GM12878 (cell line): Measurements from ENCODE around the gene OTULIN. TPM values are rescaled to one million over a fixed set of nuclear protein-coding genes. Genes with fewer than 3 reads are reported as not detected.

ENCODE experiments used
- ATAC-seq: fragments of 200-7000 bp; cut with Tn5 transposase; 3 replicates; pipeline ENCODE4 v1.9.1; 2020; ENCODE audit warnings: mild to moderate bottlenecking, moderate library complexity
- Bru-seq: library from RNA; stranded (reverse); fragments of 400-500 nt; gene quantifications from one replicate; lab custom pipeline; 2021; lab: Mats Ljungman, UMichigan
- BruChase-seq, 2 experiments: library from RNA; stranded (reverse); fragments of 400-500 nt; gene quantifications; one replicate each; lab custom pipeline; 2021; lab: Mats Ljungman, UMichigan
- BruUV-seq: library from RNA; stranded (reverse); fragments of 400-500 nt; replicated peaks from 2 replicates; lab custom pipeline; 2021; lab: Mats Ljungman, UMichigan
- CTCF ChIA-PET: fragments of 300-600 bp; sonication (Branson Sonifier 250); formaldehyde crosslinking; extraction: SDS; loops from one replicate; lab custom pipeline; 2021; ENCODE audit warnings: inconsistent platforms; lab: Yijun Ruan, JAX
- POLR2A ChIA-PET: fragments of 350-600 bp; formaldehyde crosslinking; extraction: SDS; loops from one replicate; lab custom pipeline; 2021; ENCODE audit warnings: inconsistent platforms; lab: Charles Lee
- RAD21 ChIA-PET: fragments of 300-600 bp; sonication (Branson Sonifier 250); formaldehyde crosslinking; loops from one replicate; lab custom pipeline; 2023; ENCODE audit warnings: antibody characterized with exemption; ENCODE audit not compliant: unreplicated experiment; lab: Charles Lee
- SMC1A ChIA-PET: fragments of 300-600 bp; sonication (Branson Sonifier 250); formaldehyde crosslinking; loops from one replicate; lab custom pipeline; 2023; ENCODE audit not compliant: unreplicated experiment, uncharacterized antibody; lab: Charles Lee
- DNase-seq: peaks from one replicate; pipeline ENCODE4 v3.0.0-alpha.2; 2011; ENCODE audit warnings: low read depth, low spot score
- FAIRE-seq: peaks from 3 replicates; lab custom pipeline; 2011; peaks lifted over from hg19 to GRCh38; lab: Jason Lieb, UNC
- H2AFZ ChIP-seq: 2 replicates; pipeline ENCODE4 v1.6.0; 2011; ENCODE audit warnings: low read depth, low read length, control low read depth; ENCODE audit not compliant: control insufficient read depth
- H3K27ac ChIP-seq: 2 replicates; pipeline ENCODE4 v1.5.1; 2011; ENCODE audit warnings: control low read depth; ENCODE audit not compliant: control insufficient read depth, insufficient read depth
- H3K27me3 ChIP-seq, 2 experiments: replicated peaks in 1 of 2; 2 replicates each; pipeline versions ENCODE4 v1.6.0 to v1.6.1; 2011; ENCODE audit warnings: low read length in 1 of 2; ENCODE audit not compliant: control insufficient read depth in 2 of 2, insufficient read depth in 2 of 2
- H3K36me3 ChIP-seq, 2 experiments: 2 replicates each; pipeline ENCODE4 v1.5.1; 2011; ENCODE audit warnings: low read length in 1 of 2; ENCODE audit not compliant: control insufficient read depth in 2 of 2, insufficient read depth in 2 of 2
- H3K4me1 ChIP-seq: 2 replicates; pipeline ENCODE4 v1.6.1; 2011; ENCODE audit warnings: mild to moderate bottlenecking, low read length, moderate library complexity, mixed read lengths; ENCODE audit not compliant: control insufficient read depth, insufficient read depth
- H3K4me2 ChIP-seq: 2 replicates; pipeline ENCODE4 v1.6.0; 2011; ENCODE audit warnings: control low read depth; ENCODE audit not compliant: control insufficient read depth, insufficient read depth
- H3K4me3 ChIP-seq: fragments of 200-600 bp; sonication (generic); 2 replicates; pipeline ENCODE4 v1.5.1; 2016
- H3K79me2 ChIP-seq: 2 replicates; pipeline ENCODE4 v1.6.0; 2011; ENCODE audit warnings: low read length; ENCODE audit not compliant: control insufficient read depth, insufficient read depth
- H3K9ac ChIP-seq: 2 replicates; pipeline ENCODE4 v1.8.0; 2011; ENCODE audit warnings: low read length, control low read depth, mixed read lengths; ENCODE audit not compliant: control insufficient read depth, insufficient read depth
- H3K9me3 ChIP-seq: replicated peaks from 3 replicates; pipeline ENCODE4 v1.5.1; 2011; ENCODE audit warnings: mild to moderate bottlenecking, low read length; ENCODE audit not compliant: control insufficient read depth, insufficient read depth
- H4K20me1 ChIP-seq: 2 replicates; pipeline ENCODE4 v1.6.0; 2011; ENCODE audit not compliant: control insufficient read depth, insufficient read depth
- ESRRA ChIP-seq: IDR thresholded peaks from 2 replicates; pipeline ENCODE4 v1.6.1; 2012; ENCODE audit warnings: mild to moderate bottlenecking, low read length, improper control_type of control experiment
- RELA ChIP-seq: fragments of 450-650 bp; IDR thresholded peaks from 2 replicates; pipeline ENCODE4 v1.8.0; 2014; ENCODE audit warnings: borderline replicate concordance; ENCODE audit not compliant: partially characterized antibody
- SUPT20H ChIP-seq: IDR thresholded peaks from 2 replicates; pipeline ENCODE4 v1.6.1; 2011; ENCODE audit warnings: low read depth, mild to moderate bottlenecking, low read length, moderate library complexity, borderline replicate concordance; ENCODE audit not compliant: control insufficient read depth
- SUZ12 ChIP-seq: fragments of 200-600 bp; sonication (generic); IDR thresholded peaks from one replicate; pipeline ENCODE4 v1.6.1; 2018; ENCODE audit warnings: antibody characterized with exemption, mild to moderate bottlenecking; ENCODE audit not compliant: unreplicated experiment
- TARDBP ChIP-seq: IDR thresholded peaks from 2 replicates; pipeline ENCODE4 v1.6.1; 2016; ENCODE audit warnings: borderline replicate concordance
- WGBS: methylation state at CpG from one replicate; pipeline ENCODE4 v1.1.6; 2016; ENCODE audit warnings: low lambda C conversion rate; ENCODE audit not compliant: insufficient replicate concordance, insufficient coverage; ENCODE audit errors: missing lambda C conversion rate; 5-methylcytosine and 5-hydroxymethylcytosine counted together
- in situ Hi-C: fragments of 300-500 bp; cut with MboI; formaldehyde crosslinking; loops from 9 replicates; pipeline ENCODE4 v1.14.3; 2018; ENCODE audit warnings: mixed read lengths
- intact Hi-C: fragments of 100-400 bp; cut with micrococcal nuclease; formaldehyde crosslinking; loops from one replicate; pipeline ENCODE4 v1.14.2; 2022; ENCODE audit not compliant: unreplicated experiment
- long read RNA-seq, 2 experiments: library from polyadenylated mRNA; unstranded; transcript quantifications; one replicate each; pipeline ENCODE4 v2.0.0, GENCODE V29; 2019 to 2020
- polyA minus RNA-seq, 3 experiments: library from RNA; depleted of rRNA, polyadenylated mRNA; stranded (reverse); fragments of >200 nt; gene quantifications; 2 replicates each; pipeline ENCODE4 v1.2.3, GENCODE V29; 2011
- polyA plus RNA-seq, 11 experiments: library from polyadenylated mRNA; depleted of rRNA in 4 of 11; unstranded in 6 of 11; stranded (reverse) in 5 of 11; fragments of >200 nt; fragmentation: Nextera tagmentation in 4 of 11; fragmentation: Illumina TruSeq in 1 of 11; extraction: Ambion mirVana in 4 of 11; extraction: Trizol in 1 of 11; gene quantifications; 1 replicate in 1 of 11; 2 replicates in 10 of 11; pipeline versions ENCODE4 v1.2.1 to v1.2.3, GENCODE V29; 2011 to 2016; ENCODE audit warnings: inconsistent platforms in 2 of 11, missing spikeins in 2 of 11, low read depth in 1 of 11
- total RNA-seq, 4 experiments: library from RNA; depleted of rRNA in 3 of 4; stranded (reverse); fragments of >200 nt in 3 of 4; fragmentation: Illumina TruSeq in 1 of 4; extraction: Trizol in 1 of 4; gene quantifications; 2 replicates each; pipeline versions ENCODE4 v1.2.1 to v1.2.3, GENCODE V29; 2013 to 2021
- TF ChIP-seq, protein P1 (sequence below): fragments of 450-650 bp; formaldehyde crosslinking; IDR thresholded peaks from 2 replicates; pipeline ENCODE4 v1.5.0; 2022; ENCODE audit warnings: mild to moderate bottlenecking, missing genetic modification characterization
- TF ChIP-seq, protein P2 (sequence below): fragments of 450-650 bp; IDR thresholded peaks from 2 replicates; pipeline ENCODE4 v1.6.1; 2017; ENCODE audit warnings: low read depth, mild to moderate bottlenecking, moderate library complexity

OTULIN gene
- 143 and 160 TPM in 2 replicates for total RNA-seq (2013; cell fraction: nucleolus; rRNA removed)
- 44.0 and 44.1 TPM in 2 replicates for total RNA-seq (2014; rRNA removed)
- total RNA-seq (2014; rRNA removed; fragmentation: Illumina TruSeq; extraction: Trizol), result 31.6 and 35.0 TPM in 2 replicates
- total RNA-seq (2021), result 70.5 and 72.0 TPM in 2 replicates
- polyA plus RNA-seq (2011; ENCODE audit: low read depth), result 7.2 TPM
- 34.1 and 44.0 TPM in 2 replicates for polyA plus RNA-seq (2011; rRNA removed)
- polyA plus RNA-seq (2011; cell fraction: cytosol; rRNA removed), result 19.9 and 20.5 TPM in 2 replicates
- polyA plus RNA-seq (2011; cell fraction: nucleus; rRNA removed), result 32.5 and 35.2 TPM in 2 replicates
- 12.6 and 16.9 TPM in 2 replicates for polyA plus RNA-seq (2012)
- 22.2 and 22.6 TPM in 2 replicates for polyA plus RNA-seq (2014; fragmentation: Illumina TruSeq; extraction: Trizol)
- polyA plus RNA-seq (2014; fragmentation: Nextera tagmentation; extraction: Ambion mirVana), result 1 to 10 TPM; 6.6 to 9.9 TPM
- polyA plus RNA-seq (2014; rRNA removed), result 25.8 and 41.0 TPM in 2 replicates
- 10 to 100 TPM in 1 of 2 experiments, 1 to 10 TPM in 1; 7.2 to 40.8 TPM for polyA plus RNA-seq (2016; fragmentation: Nextera tagmentation; extraction: Ambion mirVana)
- polyA minus RNA-seq (2011; rRNA and poly(A)+ RNA removed), result 32.6 and 45.4 TPM in 2 replicates
- 13.3 and 16.3 TPM in 2 replicates for polyA minus RNA-seq (2011; cell fraction: cytosol; rRNA and poly(A)+ RNA removed)
- 50.4 and 91.6 TPM in 2 replicates for polyA minus RNA-seq (2011; cell fraction: nucleus; rRNA and poly(A)+ RNA removed)
- Bru-seq, nascent RNA, result percentile 97 among the genes with signal in this experiment
- BruChase-seq, experiment 1, labeled RNA remaining after a 6-hour chase, result percentile 94 among the genes with signal in this experiment
- BruChase-seq, experiment 2, labeled RNA remaining after a 2-hour chase, result percentile 97 among the genes with signal in this experiment
- long read RNA-seq, experiment 1, full-length matches to known transcripts, result 1 of 3 reads
- long read RNA-seq, experiment 1, partial matches to known transcripts, result 0 of 3 reads
- long read RNA-seq, experiment 1, other reads (novel, unspliced or antisense), result 2 of 3 reads
- long read RNA-seq, experiment 2, full-length matches to known transcripts, result 3 of 23 reads
- long read RNA-seq, experiment 2, partial matches to known transcripts, result 5 of 23 reads
- long read RNA-seq, experiment 2, other reads (novel, unspliced or antisense), result 15 of 23 reads

DNA sequence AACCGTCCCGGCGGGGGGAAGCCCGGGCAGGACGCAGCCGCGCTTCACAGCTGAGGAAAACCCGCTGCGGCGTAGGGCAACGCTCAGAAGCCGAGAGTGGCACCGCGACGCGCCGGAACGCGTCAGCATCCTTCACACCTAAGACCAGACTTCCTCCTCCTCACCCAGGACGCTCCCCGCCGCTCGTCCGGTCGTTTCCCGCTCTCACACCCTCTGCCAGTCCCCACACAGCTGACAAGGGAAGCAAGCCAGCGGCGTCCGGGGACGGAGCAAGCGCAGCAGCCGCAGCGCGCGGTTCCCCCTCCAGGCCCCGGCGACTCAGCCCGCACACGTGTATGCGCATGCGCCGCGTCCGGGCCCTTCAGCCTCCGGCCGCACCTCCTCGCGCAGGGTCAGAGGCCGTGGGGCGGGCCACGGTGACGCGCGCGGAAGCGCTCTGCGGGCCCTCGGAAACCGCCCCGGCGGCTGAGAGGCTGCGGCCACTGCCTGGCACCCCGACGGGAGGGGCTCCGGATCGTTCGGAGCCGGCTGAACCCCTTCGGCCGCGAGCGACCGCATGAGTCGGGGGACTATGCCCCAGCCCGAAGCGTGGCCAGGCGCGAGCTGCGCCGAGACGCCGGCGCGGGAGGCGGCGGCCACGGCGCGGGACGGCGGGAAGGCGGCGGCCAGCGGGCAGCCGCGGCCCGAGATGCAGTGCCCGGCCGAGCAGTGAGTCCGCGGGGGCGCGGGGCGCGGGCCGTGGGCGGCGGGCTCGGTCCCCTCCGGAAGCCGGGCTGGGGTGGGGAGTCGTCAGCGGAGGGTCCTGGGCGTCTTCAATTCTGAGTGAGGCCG lies at the start of gene OTULIN:
Gene OTULIN (plus strand): TSS at position 449 of the 831 bp plus-strand sequence. CDS start 108 bp downstream, at position 557.
- peak within 1 kb of the TSS; percentile 83 for H2AFZ ChIP-seq
- H3K4me1 ChIP-seq, result peaks cover 3% of the 10 kb centered on the region
- DNase-seq (peak; percentile 80), FAIRE-seq (peak; percentile 49), ATAC-seq (peak; percentile 74)
- H3K27ac ChIP-seq, result peak within 1 kb of the TSS; percentile 90
- H4K20me1 ChIP-seq, result no peaks in the 10 kb centered on the region
- H3K9ac ChIP-seq, result peak within 1 kb of the TSS; percentile 94
- H3K36me3 ChIP-seq, result 0 out of 4 replicates have a peak, but pooled peaks cover 0 to 5% of the 10 kb centered on the region in 2 experiments
- no peaks in the 10 kb centered on the region for H3K27me3 ChIP-seq
- intact Hi-C loops, result loop anchor here (5.0 kb wide), 2 partner anchors 412 to 517 kb away; no protein-coding TSS in a partner anchor
- ChIA-PET RAD21 (no interaction called here), SMC1A (interaction anchor here (0.8 kb wide), 1 partner anchor 13 kb away, joined by 3 read pairs; no protein-coding TSS in a partner anchor), CTCF (no interaction called here), POLR2A (interaction anchor here (1.1 kb wide), 1 partner anchor 10 kb away, joined by 3 read pairs; no protein-coding TSS in a partner anchor)
- no TSS peak for BruUV-seq
- H3K4me3 ChIP-seq, result peak within 1 kb of the TSS; percentile 84
- in situ Hi-C loops, result loop anchor here (25.0 kb wide), 1 partner anchor 502 kb away; no protein-coding TSS in a partner anchor
- peak within 1 kb of the TSS; percentile 94 for H3K4me2 ChIP-seq
- under 1% methylated on average over 69 of the region's 115 CpGs for WGBS
- no peaks in the 10 kb centered on the region; the same call in 1 of the 3 replicates for H3K9me3 ChIP-seq
- H3K79me2 ChIP-seq, result peaks cover 75% of the 10 kb centered on the region
- peak; percentile 80; the same call in 1 of the 2 replicates for TF ChIP-seq ESRRA
- no peak for TF ChIP-seq SUZ12
- TF ChIP-seq, protein P1, sequence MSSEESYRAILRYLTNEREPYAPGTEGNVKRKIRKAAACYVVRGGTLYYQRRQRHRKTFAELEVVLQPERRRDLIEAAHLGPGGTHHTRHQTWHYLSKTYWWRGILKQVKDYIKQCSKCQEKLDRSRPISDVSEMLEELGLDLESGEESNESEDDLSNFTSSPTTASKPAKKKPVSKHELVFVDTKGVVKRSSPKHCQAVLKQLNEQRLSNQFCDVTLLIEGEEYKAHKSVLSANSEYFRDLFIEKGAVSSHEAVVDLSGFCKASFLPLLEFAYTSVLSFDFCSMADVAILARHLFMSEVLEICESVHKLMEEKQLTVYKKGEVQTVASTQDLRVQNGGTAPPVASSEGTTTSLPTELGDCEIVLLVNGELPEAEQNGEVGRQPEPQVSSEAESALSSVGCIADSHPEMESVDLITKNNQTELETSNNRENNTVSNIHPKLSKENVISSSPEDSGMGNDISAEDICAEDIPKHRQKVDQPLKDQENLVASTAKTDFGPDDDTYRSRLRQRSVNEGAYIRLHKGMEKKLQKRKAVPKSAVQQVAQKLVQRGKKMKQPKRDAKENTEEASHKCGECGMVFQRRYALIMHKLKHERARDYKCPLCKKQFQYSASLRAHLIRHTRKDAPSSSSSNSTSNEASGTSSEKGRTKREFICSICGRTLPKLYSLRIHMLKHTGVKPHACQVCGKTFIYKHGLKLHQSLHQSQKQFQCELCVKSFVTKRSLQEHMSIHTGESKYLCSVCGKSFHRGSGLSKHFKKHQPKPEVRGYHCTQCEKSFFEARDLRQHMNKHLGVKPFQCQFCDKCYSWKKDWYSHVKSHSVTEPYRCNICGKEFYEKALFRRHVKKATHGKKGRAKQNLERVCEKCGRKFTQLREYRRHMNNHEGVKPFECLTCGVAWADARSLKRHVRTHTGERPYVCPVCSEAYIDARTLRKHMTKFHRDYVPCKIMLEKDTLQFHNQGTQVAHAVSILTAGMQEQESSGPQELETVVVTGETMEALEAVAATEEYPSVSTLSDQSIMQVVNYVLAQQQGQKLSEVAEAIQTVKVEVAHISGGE (CRISPR knock-in tag), result no peak
- TF ChIP-seq RELA, result peak; percentile 74
- no peak for TF ChIP-seq SUPT20H
- TF ChIP-seq, protein P2, sequence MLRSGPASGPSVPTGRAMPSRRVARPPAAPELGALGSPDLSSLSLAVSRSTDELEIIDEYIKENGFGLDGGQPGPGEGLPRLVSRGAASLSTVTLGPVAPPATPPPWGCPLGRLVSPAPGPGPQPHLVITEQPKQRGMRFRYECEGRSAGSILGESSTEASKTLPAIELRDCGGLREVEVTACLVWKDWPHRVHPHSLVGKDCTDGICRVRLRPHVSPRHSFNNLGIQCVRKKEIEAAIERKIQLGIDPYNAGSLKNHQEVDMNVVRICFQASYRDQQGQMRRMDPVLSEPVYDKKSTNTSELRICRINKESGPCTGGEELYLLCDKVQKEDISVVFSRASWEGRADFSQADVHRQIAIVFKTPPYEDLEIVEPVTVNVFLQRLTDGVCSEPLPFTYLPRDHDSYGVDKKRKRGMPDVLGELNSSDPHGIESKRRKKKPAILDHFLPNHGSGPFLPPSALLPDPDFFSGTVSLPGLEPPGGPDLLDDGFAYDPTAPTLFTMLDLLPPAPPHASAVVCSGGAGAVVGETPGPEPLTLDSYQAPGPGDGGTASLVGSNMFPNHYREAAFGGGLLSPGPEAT, result peak; percentile 64; the same call in 1 of the 2 replicates
- TF ChIP-seq TARDBP, result no peak; the same call in 1 of the 2 replicates
